ENCODE data around the gene CNST.

CNST gene

GRCh38 chr1:246566128-246566812 lies at the start of gene CNST, which contains the start of gene TFB2M:
CNST (plus strand) TSS chr1:246566456; CDS start chr1:246591563, 25,107 bp downstream.
TFB2M (minus strand) TSS chr1:246566261; CDS start chr1:246566138, 123 bp downstream.
- DNase-seq (ENCODE audit: low read depth, low spot score), result peak; percentile 99

- DNase-seq (ENCODE audit: low read depth, low spot score), result no peak
Measured at GRCh38 chr1:246517391-246517790, 48.9 kb upstream of the CNST start.

- no peak for DNase-seq (ENCODE audit: low read depth, low spot score)
Measured at GRCh38 chr1:246518456-246519205, 47.6 kb upstream of the CNST start.

GRCh38 chr1:246519514-246519913 lies 46.7 kb upstream of the CNST start:
- DNase-seq (ENCODE audit: low read depth, low spot score), result no peak

- no peak for DNase-seq (ENCODE audit: low read depth, low spot score)
Measured at GRCh38 chr1:246526380-246526779, 39.9 kb upstream of the CNST start.

GRCh38 chr1:246526915-246527314 lies 39.3 kb upstream of the CNST start:
- no peak for DNase-seq (ENCODE audit: low read depth, low spot score)

GRCh38 chr1:246527402-246528088 lies 38.7 kb upstream of the CNST start:
- DNase-seq (ENCODE audit: low read depth, low spot score), result no peak

- DNase-seq (ENCODE audit: low read depth, low spot score), result no peak
Measured at GRCh38 chr1:246528933-246529731, 37.1 kb upstream of the CNST start.

GRCh38 chr1:246530482-246530881 lies 35.8 kb upstream of the CNST start:
- DNase-seq (ENCODE audit: low read depth, low spot score), result no peak

- no peak for DNase-seq (ENCODE audit: low read depth, low spot score)
Measured at GRCh38 chr1:246532519-246532918, 33.7 kb upstream of the CNST start.

GRCh38 chr1:246533371-246533905 lies 32.8 kb upstream of the CNST start:
- DNase-seq (ENCODE audit: low read depth, low spot score), result no peak

- DNase-seq (ENCODE audit: low read depth, low spot score), result no peak
Measured at GRCh38 chr1:246534114-246534513, 32.1 kb upstream of the CNST start.

- no peak for DNase-seq (ENCODE audit: low read depth, low spot score)
Measured at GRCh38 chr1:246537441-246537840, 28.8 kb upstream of the CNST start.

GRCh38 chr1:246537887-246538286 lies 28.4 kb upstream of the CNST start:
- no peak for DNase-seq (ENCODE audit: low read depth, low spot score)

GRCh38 chr1:246540738-246541491 lies 25.3 kb upstream of the CNST start:
- no peak for DNase-seq (ENCODE audit: low read depth, low spot score)

GRCh38 chr1:246544001-246544400 lies 22.3 kb upstream of the CNST start:
- DNase-seq (ENCODE audit: low read depth, low spot score), result no peak

- no peak for DNase-seq (ENCODE audit: low read depth, low spot score)
Measured at GRCh38 chr1:246549665-246550064, 16.6 kb upstream of the CNST start.

GRCh38 chr1:246550402-246550801 lies 15.9 kb upstream of the CNST start:
- DNase-seq (ENCODE audit: low read depth, low spot score), result no peak

GRCh38 chr1:246552110-246552509 lies 14.1 kb upstream of the CNST start:
- no peak for DNase-seq (ENCODE audit: low read depth, low spot score)

- DNase-seq (ENCODE audit: low read depth, low spot score), result no peak
Measured at GRCh38 chr1:246554201-246554600, 12.1 kb upstream of the CNST start.

- DNase-seq (ENCODE audit: low read depth, low spot score), result no peak
Measured at GRCh38 chr1:246558041-246558440, 8.2 kb upstream of the CNST start.
